Measurements from ENCODE around the gene TDO2. TPM values are rescaled to one million over a fixed set of nuclear protein-coding genes. Genes with fewer than 3 reads are reported as not detected.

Gene TDO2
- polyA plus RNA-seq (2012; ENCODE audit: low read depth, missing spikeins), result 0.05 TPM

DNA sequence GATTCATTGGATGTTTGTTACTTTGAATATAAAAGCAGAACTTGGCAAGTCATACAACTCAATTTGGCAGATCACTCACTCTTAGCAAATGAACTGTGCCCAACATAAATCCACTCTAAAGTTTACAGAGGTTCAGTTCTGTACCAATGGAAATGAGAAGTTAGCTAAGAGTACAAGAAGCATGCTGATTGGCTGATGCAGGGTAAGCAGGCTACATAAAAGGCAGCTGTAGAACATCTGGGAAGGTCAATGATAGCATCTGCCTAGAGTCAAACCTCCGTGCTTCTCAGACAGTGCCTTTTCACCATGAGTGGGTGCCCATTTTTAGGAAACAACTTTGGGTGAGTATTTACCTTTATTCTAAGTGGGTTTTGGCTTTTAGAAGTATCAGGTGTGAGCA, at the start of gene TDO2:
Gene TDO2, plus strand, starts transcription at position 244 of the 400 bp plus-strand sequence. Its CDS starts 63 bp downstream, at position 307.
- FAIRE-seq (no peak), DNase-seq (ENCODE audit: insufficient read length, low spot score) (no peak)
- TF ChIP-seq PAX5 (IDR thresholded peaks at IDR 0.05; ENCODE audit: insufficient read depth, low read length, severe bottlenecking) (no peak), TAF1 (IDR thresholded peaks at IDR 0.05; ENCODE audit: low read depth, low read length) (no peak), POLR2AphosphoS5 (IDR thresholded peaks at IDR 0.05; ENCODE audit: low read depth, low read length) (no peak), POLR2A (IDR thresholded peaks at IDR 0.05; ENCODE audit: low read depth, low read length) (no peak), SPI1 (IDR thresholded peaks at IDR 0.05; ENCODE audit: low read depth, low read length) (no peak), POU2F2 (IDR thresholded peaks at IDR 0.05; ENCODE audit: low read depth, low read length) (no peak)

GRCh38 chr4:155854582-155855226, 48.8 kb upstream of the TDO2 start:
- peak; percentile 16 for FAIRE-seq
- no peak for DNase-seq (ENCODE audit: insufficient read length, low spot score)
- no peak for TF ChIP-seq SPI1 (IDR thresholded peaks at IDR 0.05; ENCODE audit: low read depth, low read length)
- no peak for TF ChIP-seq POU2F2 (IDR thresholded peaks at IDR 0.05; ENCODE audit: low read depth, low read length)
- TF ChIP-seq POLR2AphosphoS5 (IDR thresholded peaks at IDR 0.05; ENCODE audit: low read depth, low read length), result no peak
- no peak for TF ChIP-seq POLR2A (IDR thresholded peaks at IDR 0.05; ENCODE audit: low read depth, low read length)
- no peak for TF ChIP-seq TAF1 (IDR thresholded peaks at IDR 0.05; ENCODE audit: low read depth, low read length)
- no peak for TF ChIP-seq PAX5 (IDR thresholded peaks at IDR 0.05; ENCODE audit: insufficient read depth, low read length, severe bottlenecking)

DNA sequence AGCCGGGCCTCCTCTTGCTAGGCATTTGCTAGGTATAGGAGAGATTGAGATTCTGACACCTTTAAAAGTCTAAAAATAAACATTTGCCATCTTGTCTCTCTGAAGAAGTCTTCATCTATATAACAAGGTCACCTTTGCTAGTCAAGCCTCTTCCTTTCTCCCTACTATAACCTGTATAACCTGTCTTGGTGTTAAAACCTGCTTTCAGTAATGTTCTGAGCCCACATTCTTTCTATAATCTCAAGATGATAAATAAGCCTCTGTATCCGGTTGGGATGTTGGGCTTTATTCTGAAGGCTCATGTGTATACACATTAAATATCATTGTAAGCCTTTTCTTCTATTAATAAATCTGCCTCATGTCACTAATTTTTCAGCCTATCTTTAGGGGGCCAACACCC, 47.6 kb upstream of the TDO2 start:
- FAIRE-seq (no peak), DNase-seq (ENCODE audit: insufficient read length, low spot score) (no peak)
- TF ChIP-seq POLR2AphosphoS5 (IDR thresholded peaks at IDR 0.05; ENCODE audit: low read depth, low read length) (no peak), TAF1 (IDR thresholded peaks at IDR 0.05; ENCODE audit: low read depth, low read length) (no peak), POLR2A (IDR thresholded peaks at IDR 0.05; ENCODE audit: low read depth, low read length) (no peak), POU2F2 (IDR thresholded peaks at IDR 0.05; ENCODE audit: low read depth, low read length) (no peak), PAX5 (IDR thresholded peaks at IDR 0.05; ENCODE audit: insufficient read depth, low read length, severe bottlenecking) (no peak), SPI1 (IDR thresholded peaks at IDR 0.05; ENCODE audit: low read depth, low read length) (no peak)

- no peak for FAIRE-seq
- DNase-seq (ENCODE audit: insufficient read length, low spot score), result no peak
- TF ChIP-seq POU2F2 (IDR thresholded peaks at IDR 0.05; ENCODE audit: low read depth, low read length) (no peak), PAX5 (IDR thresholded peaks at IDR 0.05; ENCODE audit: insufficient read depth, low read length, severe bottlenecking) (no peak), TAF1 (IDR thresholded peaks at IDR 0.05; ENCODE audit: low read depth, low read length) (no peak)
Observed at GRCh38 chr4:155866177-155866576, 37.3 kb upstream of the TDO2 start, which contains the start of gene ASIC5. ASIC5 (minus strand) TSS chr4:155866277; CDS start chr4:155866226, 51 bp downstream.

DNA sequence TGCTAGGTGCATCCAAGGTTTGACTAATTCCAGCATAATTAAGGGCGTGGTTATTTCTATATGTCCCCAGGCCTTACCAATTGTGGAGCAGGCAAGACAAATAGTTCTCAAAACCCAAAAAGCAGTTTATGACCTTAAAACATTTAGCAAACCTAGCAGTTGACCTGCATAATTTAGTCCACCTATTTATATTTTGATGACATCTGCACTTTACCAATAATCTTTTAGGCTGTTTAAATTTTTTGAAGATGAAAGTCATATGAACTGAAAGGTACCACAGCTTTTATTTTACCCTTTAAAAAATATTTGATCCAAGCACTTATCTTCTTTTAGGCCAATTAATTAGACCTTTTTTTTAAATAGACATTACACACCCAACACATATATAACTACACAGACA, 27.6 kb upstream of the TDO2 start:
- TF ChIP-seq POU2F2 (IDR thresholded peaks at IDR 0.05; ENCODE audit: low read depth, low read length), result no peak
- no peak for TF ChIP-seq SPI1 (IDR thresholded peaks at IDR 0.05; ENCODE audit: low read depth, low read length)
- TF ChIP-seq POLR2AphosphoS5 (IDR thresholded peaks at IDR 0.05; ENCODE audit: low read depth, low read length), result no peak
- TF ChIP-seq PAX5 (IDR thresholded peaks at IDR 0.05; ENCODE audit: insufficient read depth, low read length, severe bottlenecking), result no peak
- TF ChIP-seq POLR2A (IDR thresholded peaks at IDR 0.05; ENCODE audit: low read depth, low read length), result no peak
- no peak for TF ChIP-seq TAF1 (IDR thresholded peaks at IDR 0.05; ENCODE audit: low read depth, low read length)
- FAIRE-seq, result no peak
- DNase-seq (ENCODE audit: insufficient read length, low spot score), result no peak

DNA sequence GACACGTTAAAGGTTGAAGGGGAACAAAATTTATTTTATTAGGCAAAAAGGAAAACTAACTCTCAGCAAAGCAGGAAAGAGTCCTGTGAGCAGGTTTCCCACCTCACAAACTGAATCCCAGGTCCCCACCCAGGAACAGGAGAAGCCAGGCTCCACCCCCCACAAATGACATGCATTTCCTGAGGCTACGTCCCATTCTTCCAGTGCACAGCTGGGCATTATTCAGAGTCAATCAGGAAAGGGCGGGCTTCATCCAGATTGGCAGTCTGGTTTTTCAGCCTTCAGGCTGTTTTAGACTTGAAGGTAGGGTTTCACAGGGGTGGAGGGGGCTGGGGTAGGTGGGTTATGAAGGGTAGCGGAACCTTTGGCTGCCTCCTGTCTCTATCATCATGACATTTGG, 25.5 kb upstream of the TDO2 start:
- DNase-seq (ENCODE audit: insufficient read length, low spot score) (no peak), FAIRE-seq (no peak)

DNA sequence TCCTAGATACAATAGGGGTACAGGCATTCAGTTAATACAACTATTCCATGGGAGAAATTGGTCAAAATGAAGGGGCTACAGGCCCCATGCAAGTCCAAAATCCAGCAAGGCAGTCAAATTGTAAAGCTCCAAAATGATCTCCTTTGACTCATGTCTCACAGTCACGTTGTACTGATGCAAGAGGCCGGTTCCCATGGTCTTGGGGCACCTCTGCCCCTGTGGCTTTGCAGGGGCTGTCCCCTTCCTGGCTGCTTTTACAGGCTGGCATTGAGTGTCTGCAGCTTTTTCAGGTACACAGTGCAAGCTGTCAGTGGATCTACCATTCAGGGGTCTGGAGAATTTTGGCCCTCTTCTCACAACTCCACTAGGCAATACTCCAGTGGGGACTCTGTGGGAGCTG, 24.9 kb upstream of the TDO2 start:
- no peak for FAIRE-seq

More for the DNA sequence above, 25.5 kb upstream of the TDO2 start:
- TF ChIP-seq PAX5 (IDR thresholded peaks at IDR 0.05; ENCODE audit: insufficient read depth, low read length, severe bottlenecking), result no peak
- TF ChIP-seq POU2F2 (IDR thresholded peaks at IDR 0.05; ENCODE audit: low read depth, low read length), result no peak
- TF ChIP-seq POLR2AphosphoS5 (IDR thresholded peaks at IDR 0.05; ENCODE audit: low read depth, low read length), result no peak
- TF ChIP-seq POLR2A (IDR thresholded peaks at IDR 0.05; ENCODE audit: low read depth, low read length), result no peak
- TF ChIP-seq TAF1 (IDR thresholded peaks at IDR 0.05; ENCODE audit: low read depth, low read length), result no peak
- TF ChIP-seq SPI1 (IDR thresholded peaks at IDR 0.05; ENCODE audit: low read depth, low read length), result no peak

DNA sequence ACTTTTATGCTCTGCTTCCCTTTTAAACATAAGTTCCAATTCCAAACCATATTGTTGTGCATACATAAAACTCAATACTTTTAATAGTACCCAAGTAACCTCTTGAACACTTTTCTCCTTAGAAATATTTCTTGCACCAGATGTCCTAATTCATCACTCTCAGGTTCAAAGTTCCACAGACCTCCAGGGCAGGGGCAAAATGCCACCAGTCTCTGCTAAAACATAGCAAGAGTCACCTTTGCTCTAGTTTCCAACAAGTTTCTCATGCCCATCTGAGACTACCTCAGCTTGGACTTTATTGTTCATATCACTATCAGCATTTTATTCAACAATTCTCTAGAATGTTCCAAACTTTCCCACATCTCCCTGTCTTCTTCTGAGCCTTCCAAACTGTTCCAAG, 23.7 kb upstream of the TDO2 start:
- DNase-seq (ENCODE audit: insufficient read length, low spot score), result no peak
- no peak for FAIRE-seq
- TF ChIP-seq PAX5 (IDR thresholded peaks at IDR 0.05; ENCODE audit: insufficient read depth, low read length, severe bottlenecking) (no peak), SPI1 (IDR thresholded peaks at IDR 0.05; ENCODE audit: low read depth, low read length) (no peak), TAF1 (IDR thresholded peaks at IDR 0.05; ENCODE audit: low read depth, low read length) (no peak), POLR2AphosphoS5 (IDR thresholded peaks at IDR 0.05; ENCODE audit: low read depth, low read length) (no peak), POLR2A (IDR thresholded peaks at IDR 0.05; ENCODE audit: low read depth, low read length) (no peak), POU2F2 (IDR thresholded peaks at IDR 0.05; ENCODE audit: low read depth, low read length) (no peak)

More for the DNA sequence above, 24.9 kb upstream of the TDO2 start:
- no peak for DNase-seq (ENCODE audit: insufficient read length, low spot score)
- TF ChIP-seq POLR2AphosphoS5 (IDR thresholded peaks at IDR 0.05; ENCODE audit: low read depth, low read length) (no peak), POU2F2 (IDR thresholded peaks at IDR 0.05; ENCODE audit: low read depth, low read length) (no peak), POLR2A (IDR thresholded peaks at IDR 0.05; ENCODE audit: low read depth, low read length) (no peak), PAX5 (IDR thresholded peaks at IDR 0.05; ENCODE audit: insufficient read depth, low read length, severe bottlenecking) (no peak), SPI1 (IDR thresholded peaks at IDR 0.05; ENCODE audit: low read depth, low read length) (no peak), TAF1 (IDR thresholded peaks at IDR 0.05; ENCODE audit: low read depth, low read length) (no peak)

GRCh38 chr4:155881555-155881954, 21.9 kb upstream of the TDO2 start:
- no peak for DNase-seq (ENCODE audit: insufficient read length, low spot score)
- no peak for FAIRE-seq
- TF ChIP-seq TAF1 (IDR thresholded peaks at IDR 0.05; ENCODE audit: low read depth, low read length), result no peak
- TF ChIP-seq POLR2AphosphoS5 (IDR thresholded peaks at IDR 0.05; ENCODE audit: low read depth, low read length), result no peak

- FAIRE-seq (no peak), DNase-seq (ENCODE audit: insufficient read length, low spot score) (no peak)
- no peak for TF ChIP-seq POU2F2 (IDR thresholded peaks at IDR 0.05; ENCODE audit: low read depth, low read length)
- no peak for TF ChIP-seq POLR2A (IDR thresholded peaks at IDR 0.05; ENCODE audit: low read depth, low read length)
- TF ChIP-seq SPI1 (IDR thresholded peaks at IDR 0.05; ENCODE audit: low read depth, low read length), result no peak
- TF ChIP-seq TAF1 (IDR thresholded peaks at IDR 0.05; ENCODE audit: low read depth, low read length), result no peak
- no peak for TF ChIP-seq POLR2AphosphoS5 (IDR thresholded peaks at IDR 0.05; ENCODE audit: low read depth, low read length)
- TF ChIP-seq PAX5 (IDR thresholded peaks at IDR 0.05; ENCODE audit: insufficient read depth, low read length, severe bottlenecking), result no peak
Observed at GRCh38 chr4:155883895-155884294, 19.6 kb upstream of the TDO2 start.
